GM12865 (cell line): ENCODE data around the gene NRN1.

Experiments used
- DNase-seq: peaks from one replicate; pipeline ENCODE4 v3.0.0; 2010; ENCODE audit warnings: low read depth
- H3K4me3 ChIP-seq: 2 replicates; pipeline ENCODE4 v1.5.1; 2011; ENCODE audit warnings: mild to moderate bottlenecking, low read depth, low read length, control low read depth
- CTCF ChIP-seq: IDR thresholded peaks from 2 replicates; pipeline ENCODE4 v1.5.1; 2011; ENCODE audit warnings: low read length, control low read depth, low read depth, inconsistent platforms; ENCODE audit not compliant: insufficient read depth; ENCODE audit errors: missing control alignments

The NRN1 gene

GRCh38 chr6:6006428-6007365 lies at the start of gene NRN1:
NRN1 (minus strand) TSS chr6:6006925; CDS start chr6:6006749, 176 bp downstream.
- DNase-seq = peak; percentile 21
- TF ChIP-seq CTCF = no peak
- peak within 1 kb of the TSS; percentile 80 for H3K4me3 ChIP-seq

GRCh38 chr6:6052216-6052615 lies 45.5 kb upstream of the NRN1 start:
- no peak overlapping the region for H3K4me3 ChIP-seq
- no peak for DNase-seq
- no peak for TF ChIP-seq CTCF

GRCh38 chr6:6046716-6047115 lies 40.0 kb upstream of the NRN1 start:
- H3K4me3 ChIP-seq = no peak overlapping the region
- TF ChIP-seq CTCF = no peak
- DNase-seq = no peak

GRCh38 chr6:6039946-6040509 lies 33.3 kb upstream of the NRN1 start:
- peak; percentile 9 for DNase-seq
- H3K4me3 ChIP-seq = no peak overlapping the region
- TF ChIP-seq CTCF = no peak

- H3K4me3 ChIP-seq = no peak overlapping the region
- no peak for DNase-seq
- no peak for TF ChIP-seq CTCF
These were observed 30.5 kb upstream of the NRN1 start for GRCh38 chr6:6037179-6037578.

GRCh38 chr6:6033858-6034257 lies 27.1 kb upstream of the NRN1 start:
- no peak overlapping the region for H3K4me3 ChIP-seq
- no peak for DNase-seq
- no peak for TF ChIP-seq CTCF
